H1 (cell line): ENCODE data around the gene DAB2IP. TPM values are rescaled to one million over a fixed set of nuclear protein-coding genes. Genes with fewer than 3 reads are reported as not detected.
A peak's percentile ranks its signal among the peaks of the same experiment; 100 is the strongest.

Experiments
- CTCF ChIA-PET: fragments of 300-600 bp; sonication (Branson Sonifier 250); formaldehyde crosslinking; loops from one replicate; lab custom pipeline; 2021; ENCODE audit not compliant: partially characterized antibody; lab: Charles Lee
- POLR2A ChIA-PET: fragments of 300-600 bp; sonication (Branson Sonifier 250); formaldehyde crosslinking; loops from one replicate; lab custom pipeline; 2021; ENCODE audit warnings: inconsistent platforms; ENCODE audit not compliant: partially characterized antibody; lab: Charles Lee
- DNase-seq, 2 experiments: peaks; one replicate each; pipeline versions ENCODE4 v3.0.0 to v3.0.0-alpha.2; 2010 to 2022; ENCODE audit warnings: low spot score in 2 of 2, low read depth in 1 of 2, mixed read lengths in 1 of 2
- FAIRE-seq: peaks from 2 replicates; lab custom pipeline; 2011; peaks lifted over from hg19 to GRCh38; lab: Jason Lieb, UNC
- H2AFZ ChIP-seq: 2 replicates; pipeline ENCODE4 v1.8.1; 2012; ENCODE audit warnings: low read length, inconsistent platforms
- H2AK5ac ChIP-seq: 2 replicates; pipeline ENCODE4 v1.6.1; 2013; ENCODE audit warnings: low read depth, low read length
- H2BK120ac ChIP-seq: replicated peaks from 2 replicates; pipeline ENCODE3; 2013; ENCODE audit warnings: low read depth, low read length, inconsistent platforms
- H2BK12ac ChIP-seq: 2 replicates; pipeline ENCODE4 v1.6.1; 2013; ENCODE audit warnings: low read depth, low read length
- H2BK15ac ChIP-seq: 2 replicates; pipeline ENCODE4 v1.6.1; 2013; ENCODE audit warnings: low read length
- H2BK20ac ChIP-seq: 2 replicates; pipeline ENCODE4 v1.6.1; 2013; ENCODE audit warnings: low read length
- H2BK5ac ChIP-seq: 2 replicates; pipeline ENCODE4 v1.6.1; 2013; ENCODE audit warnings: low read depth, low read length
- H3K14ac ChIP-seq: 2 replicates; pipeline ENCODE4 v1.6.1; 2013; ENCODE audit warnings: inconsistent platforms; ENCODE audit not compliant: insufficient read length
- H3K18ac ChIP-seq: 2 replicates; pipeline ENCODE4 v1.6.1; 2013; ENCODE audit warnings: low read length; ENCODE audit errors: extremely low read depth
- H3K23ac ChIP-seq: 2 replicates; pipeline ENCODE4 v1.6.1; 2013; ENCODE audit warnings: inconsistent platforms; ENCODE audit not compliant: insufficient read length
- H3K23me2 ChIP-seq: 2 replicates; pipeline ENCODE4 v1.6.1; 2013; ENCODE audit warnings: low read depth, low read length
- H3K27ac ChIP-seq: 2 replicates; pipeline ENCODE4 v1.6.1; 2011; ENCODE audit warnings: low read depth, low read length, inconsistent platforms
- H3K27me3 ChIP-seq, 4 experiments: replicated peaks in 1 of 4; 1 replicate in 1 of 4; 2 replicates in 3 of 4; pipeline versions ENCODE4 v1.6.1 to v1.8.1; 2011 to 2013; ENCODE audit warnings: low read length in 3 of 4, mild to moderate bottlenecking in 3 of 4, inconsistent platforms in 2 of 4, mixed read lengths in 2 of 4, moderate library complexity in 1 of 4; ENCODE audit not compliant: control insufficient read depth in 3 of 4, insufficient read depth in 3 of 4; ENCODE audit errors: extremely low read depth in 1 of 4
- H3K36me3 ChIP-seq, 4 experiments: 2 replicates each; pipeline versions ENCODE4 v1.6.1 to v1.8.1; 2011 to 2013; ENCODE audit warnings: mild to moderate bottlenecking in 4 of 4, low read length in 3 of 4, moderate library complexity in 2 of 4, control low read depth in 1 of 4, inconsistent platforms in 1 of 4; ENCODE audit not compliant: insufficient read depth in 4 of 4, control insufficient read depth in 2 of 4
- H3K4ac ChIP-seq: replicated peaks from 2 replicates; pipeline ENCODE3; 2013; ENCODE audit warnings: low read length, low read depth, mixed read lengths, inconsistent platforms; ENCODE audit not compliant: insufficient read length
- H3K4me1 ChIP-seq, 4 experiments: replicated peaks in 1 of 4; 1 replicate in 1 of 4; 2 replicates in 3 of 4; pipeline versions ENCODE4 v1.6.1 to v1.8.1; 2011 to 2013; ENCODE audit warnings: low read length in 3 of 4, inconsistent platforms in 2 of 4, mixed read lengths in 1 of 4; ENCODE audit not compliant: insufficient read depth in 4 of 4, control insufficient read depth in 3 of 4
- H3K4me2 ChIP-seq, 2 experiments: 2 replicates each; pipeline versions ENCODE4 v1.6.1 to v1.8.1; 2011 to 2013; ENCODE audit warnings: low read depth in 2 of 2, low read length in 2 of 2, control low read depth in 1 of 2, inconsistent platforms in 1 of 2, mild to moderate bottlenecking in 1 of 2; ENCODE audit not compliant: insufficient read depth in 1 of 2
- H3K4me3 ChIP-seq, 4 experiments: fragments of 200-600, 300-600 bp in 1 of 4; sonication (generic), shearing (Covaris generic), sonication (Bioruptor Twin) in 1 of 4; 2 replicates each; pipeline versions ENCODE4 v1.5.1 to v1.8.1; 2011 to 2016; ENCODE audit warnings: low read length in 4 of 4, low read depth in 3 of 4, control low read depth in 2 of 4, inconsistent platforms in 2 of 4, mild to moderate bottlenecking in 2 of 4, mixed read lengths in 1 of 4, moderate library complexity in 1 of 4; ENCODE audit not compliant: insufficient read depth in 2 of 4; ENCODE audit errors: extremely low read depth in 1 of 4
- H3K56ac ChIP-seq: replicated peaks from 2 replicates; pipeline ENCODE3; 2013; ENCODE audit warnings: low read depth, mild to moderate bottlenecking, mixed read lengths, low read length, inconsistent platforms; ENCODE audit not compliant: insufficient read length
- H3K79me1 ChIP-seq: 2 replicates; pipeline ENCODE4 v1.6.1; 2013; ENCODE audit warnings: low read depth, low read length, control low read depth
- H3K79me2 ChIP-seq, 2 experiments: 2 replicates each; pipeline versions ENCODE4 v1.6.1 to v1.8.1; 2012 to 2013; ENCODE audit warnings: low read length in 2 of 2, mild to moderate bottlenecking in 2 of 2, inconsistent platforms in 1 of 2; ENCODE audit not compliant: insufficient read depth in 2 of 2, control insufficient read depth in 1 of 2
- H3K9ac ChIP-seq, 4 experiments: replicated peaks in 1 of 4; 1 replicate in 1 of 4; 2 replicates in 3 of 4; pipeline versions ENCODE4 v1.6.1 to v1.8.1; 2011 to 2013; ENCODE audit warnings: low read depth in 3 of 4, low read length in 3 of 4, control low read depth in 2 of 4, mild to moderate bottlenecking in 2 of 4, moderate library complexity in 2 of 4, inconsistent platforms in 1 of 4; ENCODE audit errors: extremely low read depth in 1 of 4
- H3K9me3 ChIP-seq, 2 experiments: 2 replicates each; pipeline versions ENCODE4 v1.6.1 to v1.8.1; 2012 to 2013; ENCODE audit warnings: mild to moderate bottlenecking in 2 of 2, moderate library complexity in 2 of 2, control low read depth in 1 of 2, inconsistent platforms in 1 of 2, low read depth in 1 of 2, low read length in 1 of 2, mixed read lengths in 1 of 2; ENCODE audit not compliant: insufficient read depth in 2 of 2
- H4K20me1 ChIP-seq, 2 experiments: replicated peaks in 1 of 2; 2 replicates each; pipeline versions ENCODE3 to v1.8.1; 2011 to 2013; ENCODE audit warnings: inconsistent platforms in 2 of 2, low read length in 2 of 2, mild to moderate bottlenecking in 1 of 2; ENCODE audit not compliant: insufficient read depth in 2 of 2, control insufficient read depth in 1 of 2
- H4K5ac ChIP-seq: 2 replicates; pipeline ENCODE4 v1.6.1; 2013; ENCODE audit warnings: low read length, low read depth, mixed read lengths, inconsistent platforms; ENCODE audit not compliant: insufficient read length
- H4K8ac ChIP-seq: 2 replicates; pipeline ENCODE4 v1.8.0; 2013; ENCODE audit warnings: mild to moderate bottlenecking, moderate library complexity, low read length, inconsistent platforms; ENCODE audit not compliant: insufficient read depth; ENCODE audit errors: extremely low read depth
- H4K91ac ChIP-seq: replicated peaks from 2 replicates; pipeline ENCODE3; 2013; ENCODE audit warnings: low read length, mixed read lengths, inconsistent platforms; ENCODE audit not compliant: insufficient read length
- CHD2 ChIP-seq: IDR thresholded peaks from 2 replicates; pipeline ENCODE4 v1.6.1; 2012; ENCODE audit warnings: low read length, improper control_type of control experiment
- E2F6 ChIP-seq: IDR thresholded peaks from 2 replicates; pipeline ENCODE4 v1.6.1; 2012; ENCODE audit warnings: inconsistent platforms
- EGR1 ChIP-seq: IDR thresholded peaks from 2 replicates; pipeline ENCODE4 v1.6.1; 2011; ENCODE audit warnings: low read depth, low read length, borderline replicate concordance
- EP300 ChIP-seq, 2 experiments: IDR thresholded peaks; 1 replicate in 1 of 2; 2 replicates in 1 of 2; pipeline ENCODE4 v1.6.1; 2011 to 2012; ENCODE audit warnings: low read depth in 2 of 2, low read length in 2 of 2, mild to moderate bottlenecking in 2 of 2, borderline replicate concordance in 1 of 2, inconsistent platforms in 1 of 2, moderate library complexity in 1 of 2
- FOSL1 ChIP-seq: IDR thresholded peaks from 2 replicates; pipeline ENCODE4 v1.6.1; 2011; ENCODE audit warnings: mild to moderate bottlenecking, low read depth, low read length, moderate library complexity; ENCODE audit not compliant: insufficient read depth
- NANOG ChIP-seq: IDR thresholded peaks from 2 replicates; pipeline ENCODE4 v1.6.1; 2011; ENCODE audit warnings: low read length, low read depth, mild to moderate bottlenecking, inconsistent platforms; ENCODE audit not compliant: insufficient read depth, poor library complexity, severe bottlenecking
- PHF8 ChIP-seq: fragments of 200-600 bp; sonication (generic); conservative IDR thresholded peaks from 2 replicates; pipeline ENCODE4 v1.7.1; 2012; ENCODE audit warnings: low read depth, mild to moderate bottlenecking, inconsistent platforms, low read length, moderate library complexity
- POU5F1 ChIP-seq: IDR thresholded peaks from 2 replicates; pipeline ENCODE4 v1.6.1; 2011; ENCODE audit warnings: low read depth, mild to moderate bottlenecking, low read length, moderate library complexity
- SIX5 ChIP-seq: IDR thresholded peaks from 2 replicates; pipeline ENCODE4 v1.6.1; 2011; ENCODE audit warnings: mild to moderate bottlenecking, low read depth, low read length
- SRF ChIP-seq: IDR thresholded peaks from 2 replicates; pipeline ENCODE4 v1.6.1; 2011; ENCODE audit warnings: mild to moderate bottlenecking, low read depth, low read length, moderate library complexity
- SUZ12 ChIP-seq: fragments of 200-600 bp; sonication (generic); IDR thresholded peaks from 2 replicates; pipeline ENCODE4 v1.6.1; 2012; ENCODE audit warnings: mild to moderate bottlenecking, inconsistent platforms, low read length, moderate library complexity, mixed read lengths
- YY1 ChIP-seq: IDR thresholded peaks from 2 replicates; pipeline ENCODE4 v1.6.1; 2011; ENCODE audit warnings: low read depth, mild to moderate bottlenecking, low read length
- WGBS, 2 experiments: shearing (Covaris generic) in 1 of 2; methylation state at CpG; one replicate each; pipeline versions ENCODE4 v1.1.6 to v1.1.7; 2013 to 2015; ENCODE audit warnings: low lambda C conversion rate in 2 of 2, mixed read lengths in 2 of 2, inconsistent platforms in 1 of 2, low coverage in 1 of 2, missing lambda C conversion rate in 1 of 2; ENCODE audit not compliant: insufficient replicate concordance in 2 of 2, insufficient coverage in 1 of 2, insufficient read length in 1 of 2; ENCODE audit errors: extremely low coverage in 1 of 2, missing lambda C conversion rate in 1 of 2; 5-methylcytosine and 5-hydroxymethylcytosine counted together
- polyA plus RNA-seq, 7 experiments: library from polyadenylated mRNA; depleted of rRNA in 3 of 7; stranded (reverse) in 5 of 7; unstranded in 2 of 7; fragments of >200 nt in 5 of 7; fragments of 200-250 nt in 2 of 7; gene quantifications; 1 replicate in 5 of 7; 2 replicates in 1 of 7; 4 replicates in 1 of 7; pipeline versions ENCODE4 v1.2.1 to v1.2.3, GENCODE V29; 2011 to 2013; ENCODE audit warnings: missing spikeins in 2 of 7, mixed read lengths in 2 of 7
- total RNA-seq: library from RNA; stranded (reverse); fragmentation: NEBNext Ultra II Directional; extraction: Animal tissue kit (Norgen Biotek cat#: 25700); gene quantifications from 2 replicates; pipeline ENCODE4 v1.2.1, GENCODE V29; 2021

Gene DAB2IP
- total and polyA plus RNA-seq, 2 of the 8 experiments (the other 6 are each of a cell fraction or from before 2014, with no cell fraction given), result 19.7 to 39.5 TPM

GRCh38 chr9:121700832-121701419 lies 49.5 kb downstream of the DAB2IP start:
- no peak overlapping the region for H2BK120ac ChIP-seq
- H3K27me3 ChIP-seq, result peaks cover 0 to 5% (median 0%) of the 10 kb centered on the region in 4 experiments; a peak in 4 of 7 replicates
- peaks cover 9 to 20% (median 13%) of the 10 kb centered on the region in 4 experiments for H3K4me1 ChIP-seq
- no peak overlapping the region for H3K56ac ChIP-seq
- CTCF ChIA-PET, result interaction anchor here (0.6 to 34.8 kb wide), 20 partner anchors 8 to 290 kb away, joined by 3 to 670 read pairs (median 4); no protein-coding TSS in a partner anchor
- H3K79me2 ChIP-seq, result peaks cover 0 to 52% of the 10 kb centered on the region in 2 experiments; a peak in 3 of 4 replicates
- H3K4me2 ChIP-seq, result peak overlapping the region in 1 of 2 experiments; percentile 61; a peak in 2 of 4 replicates
- H3K4ac ChIP-seq, result no peak overlapping the region
- no peak overlapping the region for H4K5ac ChIP-seq
- peaks cover 19% of the 10 kb centered on the region for H3K79me1 ChIP-seq
- H4K8ac ChIP-seq, result 0 out of 2 replicates have a peak overlapping the region, but pooled peaks have one; percentile 12
- H2BK5ac ChIP-seq, result no peak overlapping the region
- DNase-seq (no peak), FAIRE-seq (no peak)
- H3K23me2 ChIP-seq, result peaks cover 9% of the 10 kb centered on the region; the same call in 1 of the 2 replicates
- no peak overlapping the region for H3K27ac ChIP-seq
- 0 out of 2 replicates have a peak overlapping the region, but pooled peaks have one; percentile 88 for H2BK12ac ChIP-seq
- no peak overlapping the region for H3K9ac ChIP-seq
- no peak overlapping the region for H3K23ac ChIP-seq
- no peak overlapping the region for H3K18ac ChIP-seq
- H4K20me1 ChIP-seq, result peaks cover 35 to 41% of the 10 kb centered on the region in 2 experiments
- POLR2A ChIA-PET, result interaction anchor here (1.1 to 1.7 kb wide), 2 partner anchors 20 to 21 kb away, joined by 3 read pairs; no protein-coding TSS in a partner anchor
- no peak overlapping the region for H2AK5ac ChIP-seq
- no peaks in the 10 kb centered on the region for H3K9me3 ChIP-seq
- no peak overlapping the region for H2AFZ ChIP-seq
- no peak overlapping the region for H2BK15ac ChIP-seq
- WGBS, 2 experiments, result 82% methylated on average over 26 of the region's 26 CpGs; no CpG with 5 or more reads in 1 of the 2 experiments
- H3K4me3 ChIP-seq, result no peak overlapping the region
- no peak overlapping the region for H4K91ac ChIP-seq
- no peaks in the 10 kb centered on the region; a peak in 1 of 8 replicates for H3K36me3 ChIP-seq
- H2BK20ac ChIP-seq, result no peak overlapping the region
- no peak overlapping the region for H3K14ac ChIP-seq
- no peak for TF ChIP-seq EGR1
- no peak for TF ChIP-seq E2F6
- no peak for TF ChIP-seq SUZ12
- TF ChIP-seq EP300 (IDR thresholded peaks at IDR 0.05; ENCODE audit: borderline replicate concordance in 1 of 2, low read depth in 2 of 2, low read length in 2 of 2), result no peak
- TF ChIP-seq YY1, result no peak
- TF ChIP-seq CHD2, result no peak
- no peak for TF ChIP-seq POU5F1
- TF ChIP-seq PHF8, result no peak
- no peak for TF ChIP-seq FOSL1
- no peak for TF ChIP-seq SIX5
- no peak for TF ChIP-seq SRF
- no peak for TF ChIP-seq NANOG
